Suppressor macrophage treated with lipopolysaccharide for 4 hours (primary cell): ENCODE data around the gene KANSL1.
"Not testable (repeated sequence)": the region's sequence is repeated elsewhere in the genome, so short reads cannot be mapped to it uniquely, and the experiment has no call there.

Experiments used
- DNase-seq: peaks from one replicate; pipeline ENCODE4 v3.0.0-alpha.2; 2020

Gene KANSL1

DNA sequence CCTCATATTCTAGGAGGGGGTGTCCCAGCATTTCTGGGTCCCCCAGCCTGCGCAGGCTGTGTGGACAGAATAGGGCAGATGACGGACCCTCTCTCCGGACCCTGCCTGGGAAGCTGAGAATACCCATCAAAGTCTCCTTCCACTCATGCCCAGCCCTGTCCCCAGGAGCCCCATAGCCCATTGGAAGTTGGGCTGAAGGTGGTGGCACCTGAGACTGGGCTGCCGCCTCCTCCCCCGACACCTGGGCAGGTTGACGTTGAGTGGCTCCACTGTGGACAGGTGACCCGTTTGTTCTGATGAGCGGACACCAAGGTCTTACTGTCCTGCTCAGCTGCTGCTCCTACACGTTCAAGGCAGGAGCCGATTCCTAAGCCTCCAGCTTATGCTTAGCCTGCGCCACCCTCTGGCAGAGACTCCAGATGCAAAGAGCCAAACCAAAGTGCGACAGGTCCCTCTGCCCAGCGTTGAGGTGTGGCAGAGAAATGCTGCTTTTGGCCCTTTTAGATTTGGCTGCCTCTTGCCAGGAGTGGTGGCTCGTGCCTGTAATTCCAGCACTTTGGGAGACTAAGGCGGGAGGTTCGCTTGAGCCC lies 182.5 kb downstream of the KANSL1 start:
- DNase-seq: no peak

DNA sequence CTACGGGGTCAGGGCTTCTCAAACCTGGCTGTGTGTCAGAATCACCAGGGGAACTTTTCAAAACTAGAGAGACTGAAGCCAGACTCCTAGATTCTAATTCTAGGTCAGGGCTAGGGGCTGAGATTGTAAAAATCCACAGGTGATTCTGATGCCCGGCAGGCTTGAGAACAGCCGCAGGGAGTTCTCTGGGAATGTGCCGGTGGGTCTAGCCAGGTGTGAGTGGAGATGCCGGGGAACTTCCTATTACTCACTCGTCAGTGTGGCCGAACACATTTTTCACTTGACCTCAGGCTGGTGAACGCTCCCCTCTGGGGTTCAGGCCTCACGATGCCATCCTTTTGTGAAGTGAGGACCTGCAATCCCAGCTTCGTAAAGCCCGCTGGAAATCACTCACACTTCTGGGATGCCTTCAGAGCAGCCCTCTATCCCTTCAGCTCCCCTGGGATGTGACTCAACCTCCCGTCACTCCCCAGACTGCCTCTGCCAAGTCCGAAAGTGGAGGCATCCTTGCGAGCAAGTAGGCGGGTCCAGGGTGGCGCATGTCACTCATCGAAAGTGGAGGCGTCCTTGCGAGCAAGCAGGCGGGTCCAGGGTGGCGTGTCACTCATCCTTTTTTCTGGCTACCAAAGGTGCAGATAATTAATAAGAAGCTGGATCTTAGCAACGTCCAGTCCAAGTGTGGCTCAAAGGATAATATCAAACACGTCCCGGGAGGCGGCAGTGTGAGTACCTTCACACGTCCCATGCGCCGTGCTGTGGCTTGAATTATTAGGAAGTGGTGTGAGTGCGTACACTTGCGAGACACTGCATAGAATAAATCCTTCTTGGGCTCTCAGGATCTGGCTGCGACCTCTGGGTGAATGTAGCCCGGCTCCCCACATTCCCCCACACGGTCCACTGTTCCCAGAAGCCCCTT lies 183.3 kb downstream of the KANSL1 start:
- DNase-seq: no peak

DNA sequence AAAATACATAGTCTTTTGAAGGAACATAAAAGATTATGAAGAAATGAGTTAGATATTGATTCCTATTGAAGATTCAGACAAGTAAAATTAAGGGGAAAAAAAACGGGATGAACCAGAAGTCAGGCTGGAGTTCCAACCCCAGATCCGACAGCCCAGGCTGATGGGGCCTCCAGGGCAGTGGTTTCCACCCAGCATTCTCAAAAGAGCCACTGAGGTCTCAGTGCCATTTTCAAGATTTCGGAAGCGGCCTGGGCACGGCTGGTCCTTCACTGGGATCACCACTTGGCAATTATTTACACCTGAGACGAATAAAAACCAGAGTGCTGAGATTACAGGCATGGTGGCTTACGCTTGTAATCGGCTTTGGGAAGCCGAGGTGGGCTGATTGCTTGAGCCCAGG lies 184.6 kb downstream of the KANSL1 start:
- DNase-seq: no peak

DNA sequence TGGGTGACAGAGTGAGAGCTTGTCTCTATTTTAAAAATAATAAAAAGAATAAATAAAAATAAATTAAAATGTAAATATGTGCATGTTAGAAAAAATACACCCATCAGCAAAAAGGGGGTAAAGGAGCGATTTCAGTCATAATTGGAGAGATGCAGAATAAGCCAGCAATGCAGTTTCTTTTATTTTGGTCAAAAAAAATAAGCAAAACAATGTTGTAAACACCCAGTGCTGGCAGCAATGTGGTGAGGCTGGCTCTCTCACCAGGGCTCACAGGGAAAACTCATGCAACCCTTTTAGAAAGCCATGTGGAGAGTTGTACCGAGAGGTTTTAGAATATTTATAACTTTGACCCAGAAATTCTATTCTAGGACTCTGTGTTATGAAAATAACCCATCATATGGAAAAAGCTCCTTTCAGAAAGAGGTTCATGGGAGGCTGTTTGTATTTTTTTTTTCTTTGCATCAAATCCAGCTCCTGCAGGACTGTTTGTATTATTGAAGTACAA lies 185.7 kb downstream of the KANSL1 start:
- no peak for DNase-seq

DNA sequence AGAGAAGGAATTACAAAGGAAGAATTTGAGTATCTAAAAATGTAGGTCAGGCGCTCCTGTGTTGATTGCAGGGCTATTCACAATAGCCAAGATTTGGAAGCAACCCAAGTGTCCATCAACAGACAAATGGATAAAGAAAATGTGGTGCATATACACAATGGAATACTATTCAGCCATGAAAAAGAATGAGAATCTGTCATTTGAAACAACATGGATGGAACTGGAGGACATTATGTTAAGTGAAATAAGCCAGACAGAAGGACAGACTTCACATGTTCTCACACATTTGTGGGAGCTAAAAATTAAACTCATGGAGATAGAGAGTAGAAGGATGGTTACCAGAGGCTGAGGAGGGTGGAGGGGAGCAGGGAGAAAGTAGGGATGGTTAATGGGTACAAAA lies 187.1 kb downstream of the KANSL1 start:
- DNase-seq: not testable (repeated sequence)

DNA sequence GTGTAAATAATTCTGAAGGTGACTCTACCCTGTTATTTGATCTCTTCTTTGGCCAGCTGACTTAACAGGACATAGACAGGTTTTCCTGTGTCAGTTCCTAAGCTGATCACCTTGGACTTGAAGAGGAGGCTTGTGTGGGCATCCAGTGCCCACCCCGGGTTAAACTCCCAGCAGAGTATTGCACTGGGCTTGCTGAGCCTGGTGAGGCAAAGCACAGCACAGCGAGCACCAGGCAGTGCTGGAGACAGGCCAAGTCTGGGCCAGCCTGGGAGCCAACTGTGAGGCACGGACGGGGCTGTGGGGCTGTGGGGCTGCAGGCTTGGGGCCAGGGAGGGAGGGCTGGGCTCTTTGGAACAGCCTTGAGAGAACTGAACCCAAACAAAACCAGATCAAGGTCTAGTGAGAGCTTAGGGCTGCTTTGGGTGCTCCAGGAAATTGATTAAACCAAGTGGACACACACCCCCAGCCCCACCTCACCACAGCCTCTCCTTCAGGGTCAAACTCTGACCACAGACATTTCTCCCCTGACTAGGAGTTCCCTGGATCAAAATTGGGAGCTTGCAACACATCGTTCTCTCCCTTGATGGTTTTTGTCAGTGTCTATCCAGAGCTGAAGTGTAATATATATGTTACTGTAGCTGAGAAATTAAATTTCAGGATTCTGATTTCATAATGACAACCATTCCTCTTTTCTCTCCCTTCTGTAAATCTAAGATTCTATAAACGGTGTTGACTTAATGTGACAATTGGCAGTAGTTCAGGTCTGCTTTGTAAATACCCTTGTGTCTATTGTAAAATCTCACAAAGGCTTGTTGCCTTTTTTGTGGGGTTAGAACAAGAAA lies 189.1 kb downstream of the KANSL1 start:
- DNase-seq: no peak

DNA sequence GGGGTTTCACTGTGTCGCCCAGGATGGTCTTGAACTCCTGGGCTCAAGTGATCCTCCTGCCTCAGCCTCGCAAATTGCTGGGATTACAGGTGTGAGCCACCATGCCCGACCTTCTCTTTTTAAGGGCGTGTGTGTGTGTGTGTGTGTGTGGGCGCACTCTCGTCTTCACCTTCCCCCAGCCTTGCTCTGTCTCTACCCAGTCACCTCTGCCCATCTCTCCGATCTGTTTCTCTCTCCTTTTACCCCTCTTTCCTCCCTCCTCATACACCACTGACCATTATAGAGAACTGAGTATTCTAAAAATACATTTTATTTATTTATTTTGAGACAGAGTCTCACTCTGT lies 190.3 kb downstream of the KANSL1 start:
- DNase-seq: no peak

DNA sequence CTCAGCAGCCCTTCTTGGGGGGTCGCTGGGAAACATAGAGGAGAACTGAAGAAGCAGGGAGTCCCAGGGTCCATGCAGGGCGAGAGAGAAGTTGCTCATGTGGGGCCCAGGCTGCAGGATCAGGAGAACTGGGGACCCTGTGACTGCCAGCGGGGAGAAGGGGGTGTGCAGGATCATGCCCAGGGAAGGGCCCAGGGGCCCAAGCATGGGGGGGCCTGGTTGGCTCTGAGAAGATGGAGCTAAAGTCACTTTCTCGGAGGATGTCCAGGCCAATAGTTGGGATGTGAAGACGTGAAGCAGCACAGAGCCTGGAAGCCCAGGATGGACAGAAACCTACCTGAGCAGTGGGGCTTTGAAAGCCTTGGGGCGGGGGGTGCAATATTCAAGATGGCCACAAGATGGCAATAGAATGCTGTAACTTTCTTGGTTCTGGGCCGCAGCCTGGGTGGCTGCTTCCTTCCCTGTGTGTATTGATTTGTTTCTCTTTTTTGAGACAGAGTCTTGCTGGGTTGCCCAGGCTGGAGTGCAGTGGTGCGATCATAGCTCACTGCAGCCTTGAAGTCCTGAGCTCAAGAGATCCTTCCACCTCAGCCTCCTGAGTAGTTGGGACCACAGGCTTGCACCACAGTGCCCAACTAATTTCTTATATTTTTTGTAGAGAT lies 190.8 kb downstream of the KANSL1 start:
- DNase-seq: peak; percentile 75

DNA sequence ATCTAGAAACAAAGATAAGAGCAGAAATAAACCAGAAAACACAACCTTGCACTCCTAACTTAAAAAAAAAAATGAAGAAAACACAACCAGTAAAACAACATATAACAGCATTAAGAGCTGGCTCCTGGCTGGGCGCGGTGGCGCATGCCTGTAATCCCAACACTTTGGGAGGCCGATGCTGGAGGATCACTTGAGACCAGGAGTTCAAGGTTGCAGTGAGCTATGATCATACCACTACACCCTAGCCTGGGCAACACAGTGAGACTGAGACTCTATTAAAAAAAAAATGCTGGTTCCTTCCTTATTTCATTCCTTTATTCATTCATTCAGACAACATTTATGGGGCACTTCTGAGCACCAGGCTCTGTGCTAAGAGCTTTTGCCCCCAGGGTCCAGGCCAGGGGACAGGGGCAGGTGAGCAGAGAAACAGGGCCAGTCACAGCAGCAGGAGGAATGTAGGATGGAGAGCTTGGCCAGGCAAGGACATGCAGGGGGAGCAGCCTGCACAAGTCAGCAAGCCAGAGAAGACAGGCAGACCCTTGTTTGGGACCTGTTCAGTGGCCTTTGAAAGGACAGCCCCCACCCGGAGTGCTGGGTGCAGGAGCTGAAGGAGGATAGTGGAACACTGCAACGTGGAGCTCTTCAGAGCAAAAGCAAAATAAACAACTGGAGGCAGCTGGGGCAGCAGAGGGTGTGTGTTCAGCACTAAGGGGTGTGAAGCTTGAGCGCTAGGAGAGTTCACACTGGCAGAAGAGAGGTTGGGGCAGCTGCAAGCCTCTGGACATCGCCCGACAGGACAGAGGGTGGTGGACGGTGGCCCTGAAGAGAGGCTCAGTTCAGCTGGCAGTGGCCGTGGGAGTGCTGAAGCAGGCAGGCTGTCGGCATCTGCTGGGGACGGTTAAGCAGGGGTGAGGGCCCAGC lies 191.6 kb downstream of the KANSL1 start:
- DNase-seq: no peak

DNA sequence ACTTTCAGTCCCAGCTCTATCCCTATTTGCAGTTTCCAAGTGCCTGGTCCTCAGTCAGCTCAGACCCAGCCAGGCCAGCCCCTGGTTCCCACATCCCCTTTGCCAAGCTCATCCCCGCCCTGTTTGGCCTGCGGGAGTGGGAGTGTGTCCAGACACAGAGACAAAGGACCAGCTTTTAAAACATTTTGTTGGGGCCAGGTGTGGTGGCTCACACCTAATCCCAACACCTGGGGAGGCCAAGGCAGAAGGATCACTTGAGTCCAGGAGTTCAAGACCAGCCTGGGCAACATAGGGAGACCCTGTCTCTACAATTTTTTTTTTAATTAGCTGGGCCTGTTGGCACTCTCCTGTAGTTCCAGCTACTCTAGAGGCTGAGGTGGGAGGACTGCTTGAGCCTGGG lies 192.5 kb downstream of the KANSL1 start:
- DNase-seq: no peak

DNA sequence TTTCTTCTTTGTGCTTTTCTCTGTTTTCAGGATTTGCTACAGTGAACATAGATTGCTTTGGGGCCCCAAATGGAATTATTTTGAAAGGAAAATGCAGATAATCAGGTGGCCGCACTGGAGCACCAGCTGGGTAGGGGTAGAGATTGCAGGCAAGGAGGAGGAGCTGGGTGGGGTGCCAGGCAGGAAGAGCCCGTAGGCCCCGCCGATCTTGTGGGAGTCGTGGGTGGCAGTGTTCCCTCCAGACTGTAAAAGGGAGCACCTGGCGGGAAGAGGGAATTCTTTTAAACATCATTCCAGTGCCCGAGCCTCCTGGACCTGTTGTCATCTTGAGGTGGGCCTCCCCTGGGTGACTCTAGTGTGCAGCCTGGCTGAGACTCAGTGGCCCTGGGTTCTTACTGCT lies 192.9 kb downstream of the KANSL1 start:
- no peak for DNase-seq

DNA sequence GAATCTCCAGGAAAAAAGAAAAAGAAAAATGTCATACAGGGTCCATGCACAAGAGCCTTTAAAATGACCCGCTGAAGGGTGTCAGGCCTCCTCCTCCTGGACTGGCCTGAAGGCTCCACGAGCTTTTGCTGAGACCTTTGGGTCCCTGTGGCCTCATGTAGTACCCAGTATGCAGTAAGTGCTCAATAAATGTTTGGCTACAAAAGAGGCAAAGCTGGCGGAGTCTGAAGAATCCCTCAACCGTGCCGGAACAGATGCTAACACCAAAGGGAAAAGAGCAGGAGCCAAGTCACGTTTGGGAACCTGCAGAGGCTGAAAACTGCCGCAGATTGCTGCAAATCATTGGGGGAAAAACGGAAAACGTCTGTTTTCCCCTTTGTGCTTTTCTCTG lies 193.3 kb downstream of the KANSL1 start:
- DNase-seq: no peak

DNA sequence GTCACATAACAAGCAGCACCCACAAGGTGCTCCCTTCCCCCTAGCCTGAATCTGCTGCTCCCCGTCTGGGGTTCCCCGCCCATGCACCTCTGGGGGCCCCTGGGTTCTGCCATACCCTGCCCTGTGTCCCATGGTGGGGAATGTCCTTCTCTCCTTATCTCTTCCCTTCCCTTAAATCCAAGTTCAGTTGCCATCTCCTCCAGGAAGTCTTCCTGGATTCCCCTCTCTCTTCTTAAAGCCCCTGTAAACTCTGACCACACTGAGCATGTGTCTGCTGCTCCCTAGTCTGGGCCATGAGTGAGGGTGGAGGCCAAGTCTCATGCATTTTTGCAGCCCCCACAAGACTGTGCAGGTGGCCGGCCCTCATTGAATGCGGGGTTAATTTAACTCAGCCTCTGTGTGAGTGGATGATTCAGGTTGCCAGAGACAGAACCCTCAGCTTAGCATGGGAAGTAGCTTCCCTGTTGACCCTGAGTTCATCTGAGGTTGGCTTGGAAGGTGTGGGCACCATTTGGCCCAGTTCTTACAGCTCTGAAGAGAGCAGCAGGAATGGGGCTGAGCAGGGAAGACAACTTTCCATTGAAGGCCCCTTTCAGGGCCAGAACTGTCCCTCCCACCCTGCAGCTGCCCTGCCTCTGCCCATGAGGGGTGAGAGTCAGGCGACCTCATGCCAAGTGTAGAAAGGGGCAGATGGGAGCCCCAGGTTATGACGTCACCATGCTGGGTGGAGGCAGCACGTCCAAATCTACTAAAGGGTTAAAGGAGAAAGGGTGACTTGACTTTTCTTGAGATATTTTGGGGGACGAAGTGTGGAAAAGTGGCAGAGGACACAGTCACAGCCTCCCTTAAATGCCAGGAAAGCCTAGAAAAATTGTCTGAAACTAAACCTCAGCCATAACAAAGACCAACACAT lies 194.0 kb downstream of the KANSL1 start, which contains the start of gene STH:
TSS of gene STH (plus strand) at position 264 of the 913 bp plus-strand sequence. CDS start at position 294, 30 bp downstream.
- no peak for DNase-seq

DNA sequence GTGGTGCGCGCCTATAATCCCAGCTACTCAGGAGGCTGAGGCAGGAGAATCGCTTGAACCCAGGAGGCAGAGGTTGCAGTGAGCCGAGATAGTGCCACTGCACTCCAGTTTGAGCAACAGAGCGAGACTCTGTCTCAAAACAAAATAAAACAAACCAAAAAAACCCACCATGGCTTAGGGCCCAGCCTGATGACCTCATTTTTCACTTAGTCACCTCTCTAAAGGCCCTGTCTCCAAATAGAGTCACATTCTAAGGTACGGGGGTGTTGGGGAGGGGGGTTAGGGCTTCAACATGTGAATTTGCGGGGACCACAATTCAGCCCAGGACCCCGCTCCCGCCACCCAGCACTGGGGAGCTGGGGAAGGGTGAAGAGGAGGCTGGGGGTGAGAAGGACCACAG lies 195.6 kb downstream of the KANSL1 start:
- no peak for DNase-seq

DNA sequence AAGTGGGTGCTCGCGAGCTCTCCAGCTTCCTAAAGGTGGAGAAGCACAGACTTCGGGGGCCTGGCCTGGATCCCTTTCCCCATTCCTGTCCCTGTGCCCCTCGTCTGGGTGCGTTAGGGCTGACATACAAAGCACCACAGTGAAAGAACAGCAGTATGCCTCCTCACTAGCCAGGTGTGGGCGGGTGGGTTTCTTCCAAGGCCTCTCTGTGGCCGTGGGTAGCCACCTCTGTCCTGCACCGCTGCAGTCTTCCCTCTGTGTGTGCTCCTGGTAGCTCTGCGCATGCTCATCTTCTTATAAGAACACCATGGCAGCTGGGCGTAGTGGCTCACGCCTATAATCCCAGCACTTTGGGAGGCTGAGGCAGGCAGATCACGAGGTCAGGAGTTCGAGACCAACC lies 196.1 kb downstream of the KANSL1 start:
- no peak for DNase-seq

DNA sequence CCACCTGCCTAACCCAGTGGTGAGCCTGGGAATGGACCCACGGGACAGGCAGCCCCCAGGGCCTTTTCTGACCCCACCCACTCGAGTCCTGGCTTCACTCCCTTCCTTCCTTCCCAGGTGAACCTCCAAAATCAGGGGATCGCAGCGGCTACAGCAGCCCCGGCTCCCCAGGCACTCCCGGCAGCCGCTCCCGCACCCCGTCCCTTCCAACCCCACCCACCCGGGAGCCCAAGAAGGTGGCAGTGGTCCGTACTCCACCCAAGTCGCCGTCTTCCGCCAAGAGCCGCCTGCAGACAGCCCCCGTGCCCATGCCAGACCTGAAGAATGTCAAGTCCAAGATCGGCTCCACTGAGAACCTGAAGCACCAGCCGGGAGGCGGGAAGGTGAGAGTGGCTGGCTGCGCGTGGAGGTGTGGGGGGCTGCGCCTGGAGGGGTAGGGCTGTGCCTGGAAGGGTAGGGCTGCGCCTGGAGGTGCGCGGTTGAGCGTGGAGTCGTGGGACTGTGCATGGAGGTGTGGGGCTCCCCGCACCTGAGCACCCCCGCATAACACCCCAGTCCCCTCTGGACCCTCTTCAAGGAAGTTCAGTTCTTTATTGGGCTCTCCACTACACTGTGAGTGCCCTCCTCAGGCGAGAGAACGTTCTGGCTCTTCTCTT lies 196.8 kb downstream of the KANSL1 start:
- DNase-seq: no peak

DNA sequence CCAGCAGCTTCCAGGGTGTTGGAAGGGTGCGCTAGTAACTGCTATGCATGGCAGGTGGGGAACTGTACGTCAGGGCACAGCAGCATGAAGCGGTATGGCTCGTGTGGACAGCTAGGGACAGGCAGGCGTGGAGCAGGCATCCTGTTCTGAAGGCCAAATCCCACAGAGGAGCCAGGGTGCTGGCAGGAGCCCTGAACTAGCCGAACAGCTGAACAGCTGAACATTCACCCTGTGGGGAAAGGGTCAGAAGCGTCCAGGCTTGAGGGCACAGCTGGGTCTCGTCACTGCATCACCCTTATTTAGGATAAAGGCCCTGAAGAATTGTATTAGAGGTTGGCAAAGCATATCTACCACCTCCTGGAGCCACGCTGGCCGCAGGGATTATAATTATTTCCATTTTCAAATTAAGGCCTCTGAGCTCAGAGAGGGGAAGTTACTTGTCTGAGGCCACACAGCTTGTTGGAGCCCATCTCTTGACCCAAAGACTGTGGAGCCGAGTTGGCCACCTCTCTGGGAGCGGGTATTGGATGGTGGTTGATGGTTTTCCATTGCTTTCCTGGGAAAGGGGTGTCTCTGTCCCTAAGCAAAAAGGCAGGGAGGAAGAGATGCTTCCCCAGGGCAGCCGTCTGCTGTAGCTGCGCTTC lies 197.5 kb downstream of the KANSL1 start:
- no peak for DNase-seq

DNA sequence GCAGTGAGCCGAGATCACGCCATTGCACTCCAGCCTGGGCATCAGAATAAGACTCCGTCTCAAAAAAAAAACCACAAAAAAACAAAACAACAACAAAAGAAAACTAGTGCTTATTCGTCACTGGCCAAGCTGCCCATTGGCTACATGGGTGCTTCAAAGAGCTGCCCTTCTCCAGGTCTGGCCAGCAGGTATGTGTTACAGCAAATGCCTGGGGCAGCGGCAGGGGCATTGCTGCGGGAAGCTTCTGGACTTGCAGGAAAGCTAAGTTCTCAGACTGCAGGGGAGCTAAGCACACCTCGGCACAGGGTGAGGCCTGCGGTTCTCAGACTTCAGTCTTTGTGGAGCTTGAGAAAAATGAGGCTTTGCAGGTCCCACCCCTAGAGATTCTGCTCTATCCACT lies 198.2 kb downstream of the KANSL1 start:
- no peak for DNase-seq

DNA sequence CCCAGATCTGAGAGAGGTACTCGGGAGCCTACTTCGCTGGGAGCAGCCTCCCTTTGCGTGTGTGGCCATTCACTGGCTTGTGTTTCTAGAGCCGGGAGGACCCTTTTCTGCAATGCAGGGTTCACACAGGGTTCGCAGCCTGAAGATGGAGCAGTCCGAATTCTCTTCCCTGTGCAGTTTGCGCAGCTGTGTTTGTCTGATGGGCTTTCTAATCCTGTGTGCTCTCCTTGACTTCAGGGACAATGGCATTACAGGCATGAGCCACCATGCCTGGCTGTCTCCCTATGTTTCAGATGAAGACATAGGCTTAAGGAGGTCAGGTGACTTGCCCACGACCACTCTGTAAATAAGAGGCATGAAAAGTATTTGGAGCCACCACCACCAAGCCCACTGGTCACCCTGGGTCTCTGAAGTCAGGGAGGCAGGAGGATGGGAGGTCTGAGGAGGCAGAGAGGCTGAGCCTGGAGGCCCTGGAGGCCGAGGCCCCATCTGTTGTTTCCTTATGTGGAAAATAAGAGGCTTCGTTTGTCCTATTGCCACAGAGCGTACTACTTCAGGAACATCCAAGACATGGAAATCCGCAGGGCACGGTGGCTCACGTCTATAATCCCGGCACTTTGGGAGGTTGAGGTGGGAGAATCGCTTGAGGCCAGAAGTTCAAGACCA lies 199.1 kb downstream of the KANSL1 start:
- no peak for DNase-seq
